Panc1 (cell line): ENCODE measurements around the gene PKMYT1.

Experiments used
- CTCF ChIP-seq: fragments of 450-650 bp; IDR thresholded peaks from 2 replicates; pipeline ENCODE4 v1.5.1; 2017; ENCODE audit warnings: mild to moderate bottlenecking
- SIN3A ChIP-seq: IDR thresholded peaks from 2 replicates; pipeline ENCODE4 v1.6.1; 2012; ENCODE audit warnings: low read depth, mild to moderate bottlenecking, low read length, moderate library complexity, borderline replicate concordance; ENCODE audit not compliant: insufficient read depth
- TCF7L2 ChIP-seq: IDR thresholded peaks from 2 replicates; pipeline ENCODE4 v1.6.1; 2011; ENCODE audit warnings: mild to moderate bottlenecking, low read depth, low read length, inconsistent platforms
- TF ChIP-seq, protein P1 (sequence below), 2 experiments: IDR thresholded peaks; 2 replicates each; pipeline ENCODE4 v1.6.1; 2011 to 2012; ENCODE audit warnings: low read depth in 2 of 2, control low read depth in 1 of 2, low read length in 1 of 2, mild to moderate bottlenecking in 1 of 2, moderate library complexity in 1 of 2; ENCODE audit not compliant: insufficient read depth in 1 of 2

GRCh38 chr16:3009568-3010390 lies 29.5 kb upstream of the PKMYT1 start:
- TF ChIP-seq CTCF (no peak), TCF7L2 (no peak), SIN3A (no peak)
- TF ChIP-seq, protein P1, sequence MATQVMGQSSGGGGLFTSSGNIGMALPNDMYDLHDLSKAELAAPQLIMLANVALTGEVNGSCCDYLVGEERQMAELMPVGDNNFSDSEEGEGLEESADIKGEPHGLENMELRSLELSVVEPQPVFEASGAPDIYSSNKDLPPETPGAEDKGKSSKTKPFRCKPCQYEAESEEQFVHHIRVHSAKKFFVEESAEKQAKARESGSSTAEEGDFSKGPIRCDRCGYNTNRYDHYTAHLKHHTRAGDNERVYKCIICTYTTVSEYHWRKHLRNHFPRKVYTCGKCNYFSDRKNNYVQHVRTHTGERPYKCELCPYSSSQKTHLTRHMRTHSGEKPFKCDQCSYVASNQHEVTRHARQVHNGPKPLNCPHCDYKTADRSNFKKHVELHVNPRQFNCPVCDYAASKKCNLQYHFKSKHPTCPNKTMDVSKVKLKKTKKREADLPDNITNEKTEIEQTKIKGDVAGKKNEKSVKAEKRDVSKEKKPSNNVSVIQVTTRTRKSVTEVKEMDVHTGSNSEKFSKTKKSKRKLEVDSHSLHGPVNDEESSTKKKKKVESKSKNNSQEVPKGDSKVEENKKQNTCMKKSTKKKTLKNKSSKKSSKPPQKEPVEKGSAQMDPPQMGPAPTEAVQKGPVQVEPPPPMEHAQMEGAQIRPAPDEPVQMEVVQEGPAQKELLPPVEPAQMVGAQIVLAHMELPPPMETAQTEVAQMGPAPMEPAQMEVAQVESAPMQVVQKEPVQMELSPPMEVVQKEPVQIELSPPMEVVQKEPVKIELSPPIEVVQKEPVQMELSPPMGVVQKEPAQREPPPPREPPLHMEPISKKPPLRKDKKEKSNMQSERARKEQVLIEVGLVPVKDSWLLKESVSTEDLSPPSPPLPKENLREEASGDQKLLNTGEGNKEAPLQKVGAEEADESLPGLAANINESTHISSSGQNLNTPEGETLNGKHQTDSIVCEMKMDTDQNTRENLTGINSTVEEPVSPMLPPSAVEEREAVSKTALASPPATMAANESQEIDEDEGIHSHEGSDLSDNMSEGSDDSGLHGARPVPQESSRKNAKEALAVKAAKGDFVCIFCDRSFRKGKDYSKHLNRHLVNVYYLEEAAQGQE (IDR thresholded peaks at IDR 0.05; ENCODE audit: insufficient read depth in 1 of 2, low read depth in 2 of 2, low read length in 1 of 2) = no peak
